K562 (cell line): ENCODE data around the gene VTI1B. TPM values are rescaled to one million over a fixed set of nuclear protein-coding genes. Genes with fewer than 3 reads are reported as not detected.

Source experiments
- ATAC-seq: fragments of 200-7000 bp; cut with Tn5 transposase; 3 replicates; pipeline ENCODE4 v1.9.1; 2020; ENCODE audit warnings: moderate library complexity
- BruUV-seq: library from RNA; stranded (reverse); fragments of 400-500 nt; replicated peaks from 2 replicates; lab custom pipeline; 2021; lab: Mats Ljungman, UMichigan
- CTCF ChIA-PET: fragments of 300-600 bp; formaldehyde crosslinking; extraction: SDS; loops from one replicate; lab custom pipeline; 2021; ENCODE audit warnings: low intra/inter-chr PET ratio; lab: Yijun Ruan, JAX
- POLR2A ChIA-PET: fragments of 300-600, 350-650 bp; sonication (Branson Sonifier 250); formaldehyde crosslinking; extraction: SDS; loops from one replicate; lab custom pipeline; 2021; ENCODE audit warnings: antibody characterized with exemption, inconsistent platforms; lab: Yijun Ruan, JAX
- DNase-seq, 4 experiments: peaks; one replicate each; pipeline versions ENCODE4 v3.0.0 to v3.0.0-alpha.2; 2011 to 2018; ENCODE audit warnings: low spot score in 3 of 4, mixed read lengths in 3 of 4; ENCODE audit errors: extremely low read depth in 1 of 4
- FAIRE-seq: peaks from 2 replicates; lab custom pipeline; 2011; peaks lifted over from hg19 to GRCh38; lab: Jason Lieb, UNC
- H2AFZ ChIP-seq: 2 replicates; pipeline ENCODE4 v1.6.0; 2011; ENCODE audit warnings: low read depth, low read length, control low read depth, inconsistent platforms
- H3K27ac ChIP-seq: fragments of 200-600 bp; 3 replicates; pipeline ENCODE4 v1.8.0; 2011; ENCODE audit warnings: low read depth, mild to moderate bottlenecking, control low read depth, inconsistent platforms, low read length, moderate library complexity, mixed read lengths; ENCODE audit errors: extremely low read depth
- H3K27me3 ChIP-seq, 2 experiments: fragments of 300-600 bp in 1 of 2; 2 replicates in 1 of 2; 3 replicates in 1 of 2; pipeline versions ENCODE4 v1.6.0 to v1.8.0; 2011; ENCODE audit warnings: inconsistent platforms in 2 of 2, low read length in 2 of 2, mild to moderate bottlenecking in 1 of 2, mixed read lengths in 1 of 2, moderate library complexity in 1 of 2; ENCODE audit not compliant: control insufficient read depth in 2 of 2, insufficient read depth in 2 of 2
- H3K36me3 ChIP-seq: fragments of 300-600 bp; 3 replicates; pipeline ENCODE4 v1.8.0; 2011; ENCODE audit warnings: mild to moderate bottlenecking, low read length, inconsistent platforms; ENCODE audit not compliant: control insufficient read depth, insufficient read depth
- H3K4me1 ChIP-seq, 2 experiments: fragments of 200-600 bp in 1 of 2; replicated peaks in 1 of 2; 2 replicates in 1 of 2; 3 replicates in 1 of 2; pipeline versions ENCODE4 v1.5.1 to v1.8.0; 2011; ENCODE audit warnings: inconsistent platforms in 2 of 2, low read length in 2 of 2, mild to moderate bottlenecking in 1 of 2, mixed read lengths in 1 of 2, moderate library complexity in 1 of 2; ENCODE audit not compliant: control insufficient read depth in 2 of 2, insufficient read depth in 2 of 2
- H3K4me2 ChIP-seq: 2 replicates; pipeline ENCODE4 v1.6.1; 2011; ENCODE audit warnings: low read length, control low read depth, inconsistent platforms, mixed read lengths; ENCODE audit not compliant: insufficient read depth
- H3K4me3 ChIP-seq: fragments of 200-600 bp; sonication (generic), shearing (Covaris generic); 2 replicates; pipeline ENCODE4 v1.5.1; 2016; ENCODE audit warnings: control low read depth, inconsistent platforms
- H3K79me2 ChIP-seq: fragments of 200-600 bp; 3 replicates; pipeline ENCODE4 v1.8.0; 2011; ENCODE audit warnings: low read length, inconsistent platforms; ENCODE audit not compliant: control insufficient read depth, insufficient read depth
- H3K9ac ChIP-seq, 2 experiments: 2 replicates each; pipeline versions ENCODE4 v1.6.0 to v1.6.1; 2011; ENCODE audit warnings: low read depth in 2 of 2, low read length in 2 of 2, control low read depth in 1 of 2, inconsistent platforms in 1 of 2, mild to moderate bottlenecking in 1 of 2, mixed read lengths in 1 of 2; ENCODE audit not compliant: insufficient read depth in 1 of 2
- H3K9me1 ChIP-seq: one replicate; pipeline ENCODE4 v1.6.0; 2011; ENCODE audit warnings: inconsistent platforms, mild to moderate bottlenecking, low read length, moderate library complexity; ENCODE audit not compliant: control insufficient read depth, insufficient read depth
- H3K9me3 ChIP-seq: replicated peaks from 2 replicates; pipeline ENCODE4 v1.5.1; 2011; ENCODE audit warnings: low read depth, low read length, inconsistent platforms; ENCODE audit not compliant: control insufficient read depth, insufficient read depth
- H4K20me1 ChIP-seq: replicated peaks from 2 replicates; pipeline ENCODE4 v1.6.1; 2011; ENCODE audit warnings: low read length, inconsistent platforms, mixed read lengths; ENCODE audit not compliant: control insufficient read depth, insufficient read depth
- CAMTA2 ChIP-seq: fragments of 250-450 bp; sonication (Bioruptor Pico); conservative IDR thresholded peaks from 2 replicates; pipeline ENCODE4 v1.5.1; 2022
- HDAC6 ChIP-seq: IDR thresholded peaks from 2 replicates; pipeline ENCODE4 v1.6.1; 2012; ENCODE audit warnings: low read depth, mild to moderate bottlenecking, control low read depth, inconsistent platforms, low read length, moderate library complexity
- HES1 ChIP-seq: fragments of 450-650 bp; IDR thresholded peaks from 2 replicates; pipeline ENCODE4 v1.6.1; 2016; ENCODE audit warnings: low read depth, mild to moderate bottlenecking, moderate library complexity
- KAT7 ChIP-seq: sonication (generic); formaldehyde crosslinking; IDR thresholded peaks from 2 replicates; pipeline ENCODE4 v1.8.0; 2022; ENCODE audit warnings: missing genetic modification reagents, mild to moderate bottlenecking, borderline replicate concordance
- KDM1A ChIP-seq, 2 experiments: fragments of 450-650 bp; IDR thresholded peaks; 2 replicates each; pipeline ENCODE4 v1.6.1; 2016; ENCODE audit warnings: mild to moderate bottlenecking in 2 of 2
- MAFK ChIP-seq: IDR thresholded peaks from 2 replicates; pipeline ENCODE4 v1.6.1; 2011; ENCODE audit warnings: low read length, improper control_type of control experiment
- NCOA4 ChIP-seq: fragments of 450-650 bp; IDR thresholded peaks from 2 replicates; pipeline ENCODE4 v1.6.1; 2018; ENCODE audit warnings: mild to moderate bottlenecking; ENCODE audit not compliant: partially characterized antibody
- PHF8 ChIP-seq: fragments of 200-600 bp; sonication (generic); IDR thresholded peaks from 2 replicates; pipeline ENCODE4 v1.6.1; 2012; ENCODE audit warnings: mixed run types, mild to moderate bottlenecking, inconsistent platforms, low read length, moderate library complexity, borderline replicate concordance
- PPARD ChIP-seq: fragments of 250-450 bp; sonication (Bioruptor Pico); IDR thresholded peaks from 2 replicates; pipeline ENCODE4 v1.8.0; 2022; ENCODE audit warnings: inconsistent platforms, mild to moderate bottlenecking, moderate library complexity
- PYGO2 ChIP-seq: fragments of 450-650 bp; IDR thresholded peaks from 2 replicates; pipeline ENCODE4 v1.6.1; 2016; ENCODE audit warnings: mild to moderate bottlenecking, missing genetic modification characterization, moderate library complexity, missing compliant biosample characterization
- RBM14 ChIP-seq: fragments of 200-400 bp; formaldehyde crosslinking; IDR thresholded peaks from 2 replicates; pipeline ENCODE4 v1.6.1; 2018; ENCODE audit warnings: low read depth, mild to moderate bottlenecking, low read length, moderate library complexity, borderline replicate concordance; ENCODE audit not compliant: insufficient read depth
- RBM17 ChIP-seq: fragments of 200-400 bp; formaldehyde crosslinking; IDR thresholded peaks from 2 replicates; pipeline ENCODE4 v1.6.1; 2017; ENCODE audit warnings: low read depth, mild to moderate bottlenecking, low read length, borderline replicate concordance
- STAT6 ChIP-seq: sonication (generic); formaldehyde crosslinking; IDR thresholded peaks from 2 replicates; pipeline ENCODE4 v1.8.1; 2023; ENCODE audit warnings: mild to moderate bottlenecking, missing genetic modification reagents
- ZNF12 ChIP-seq: sonication (generic); formaldehyde crosslinking; IDR thresholded peaks from 2 replicates; pipeline ENCODE4 v1.4.0; 2020; ENCODE audit warnings: mild to moderate bottlenecking, missing genetic modification reagents
- ZNF3 ChIP-seq: fragments of 250-450 bp; sonication (Bioruptor Pico); IDR thresholded peaks from 2 replicates; pipeline ENCODE4 v1.5.0; 2021; ENCODE audit warnings: mild to moderate bottlenecking, moderate library complexity
- ZNF395 ChIP-seq: fragments of 200-800 bp; sonication (Bioruptor generic); IDR thresholded peaks from 2 replicates; pipeline ENCODE4 v1.6.1; 2017; ENCODE audit warnings: missing genetic modification characterization, missing compliant biosample characterization
- ZNF644 ChIP-seq: fragments of 200-800 bp; sonication (Bioruptor generic); IDR thresholded peaks from 2 replicates; pipeline ENCODE4 v1.6.1; 2016; ENCODE audit warnings: low read depth, missing genetic modification characterization, missing compliant biosample characterization
- ZNF76 ChIP-seq: fragments of 250-450 bp; sonication (Bioruptor Pico); IDR thresholded peaks from 2 replicates; pipeline ENCODE4 v1.4.0; 2020; ENCODE audit warnings: mild to moderate bottlenecking, moderate library complexity, borderline replicate concordance
- WGBS: fragments of 100-300 bp; shearing (Covaris generic); methylation state at CpG from one replicate; pipeline ENCODE4 v1.1.6; 2016; ENCODE audit warnings: low coverage, mixed read lengths; ENCODE audit not compliant: insufficient coverage; ENCODE audit errors: missing lambda C conversion rate; 5-methylcytosine and 5-hydroxymethylcytosine counted together
- in situ Hi-C: fragments of 300-500 bp; cut with MboI; formaldehyde crosslinking; loops from 4 replicates; pipeline ENCODE4 v1.15.0; 2018; ENCODE audit warnings: inconsistent platforms, mixed read lengths
- intact Hi-C: fragments of 100-400 bp; cut with micrococcal nuclease; formaldehyde crosslinking; loops from 2 replicates; pipeline ENCODE4 v1.14.2; 2022
- polyA plus RNA-seq, 8 experiments: library from polyadenylated mRNA; depleted of rRNA in 4 of 8; stranded (reverse) in 5 of 8; unstranded in 3 of 8; fragments of >200 nt; fragmentation: Nextera tagmentation in 2 of 8; fragmentation: Illumina TruSeq in 1 of 8; extraction: Ambion mirVana in 2 of 8; extraction: Trizol in 1 of 8; gene quantifications; 2 replicates each; pipeline versions ENCODE4 v1.2.1 to v1.2.3, GENCODE V29; 2011 to 2014; ENCODE audit warnings: inconsistent platforms in 1 of 8, missing spikeins in 1 of 8
- total RNA-seq, 7 experiments: library from RNA; depleted of rRNA in 6 of 7; stranded (reverse); fragments of >200 nt in 6 of 7; fragmentation: Illumina TruSeq in 2 of 7; extraction: Trizol in 2 of 7; gene quantifications; 2 replicates each; pipeline versions ENCODE4 v1.2.1 to v1.2.3, GENCODE V29; 2011 to 2021; ENCODE audit warnings: low replicate concordance in 1 of 7

The VTI1B gene
- total and polyA plus RNA-seq, 9 of the 15 experiments (the other 6 are each of a cell fraction or from before 2014, with no cell fraction given), result 7.8 to 69.8 (median 50.1) TPM

- no peak for TF ChIP-seq ZNF395
- no peak for TF ChIP-seq PHF8
- no peak for TF ChIP-seq KAT7 (CRISPR knock-in tag)
Measured at GRCh38 chr14:67645414-67645813, 29.0 kb downstream of the VTI1B start (continued).

GRCh38 chr14:67644428-67644827 lies 30.0 kb downstream of the VTI1B start:
- POLR2A ChIA-PET, result interaction anchor here (0.6 to 1.5 kb wide), 3 partner anchors 8 to 14 kb away, joined by 4 to 7 read pairs (median 5); no protein-coding TSS in a partner anchor
- Histone ChIP-seq H3K27ac (no peak overlapping the region), H3K79me2 (no peaks in the 10 kb centered on the region), H3K4me3 (no peak overlapping the region), H3K27me3 (no peaks in the 10 kb centered on the region), H3K4me2 (no peak overlapping the region), H3K36me3 (peaks cover 41% of the 10 kb centered on the region), H3K9me1 (no peaks in the 10 kb centered on the region), H3K9ac (no peak overlapping the region), H3K4me1 (peaks cover 0 to 16% of the 10 kb centered on the region in 2 experiments; a peak in 3 of 5 replicates), H4K20me1 (no peaks in the 10 kb centered on the region), H2AFZ (no peak overlapping the region), H3K9me3 (no peaks in the 10 kb centered on the region)
- ATAC-seq (no peak), DNase-seq (no peak), FAIRE-seq (no peak)
- intact Hi-C loops (no loop called here), in situ Hi-C loops (no loop called here)
- CTCF ChIA-PET, result no interaction called here
- WGBS, result 69% methylated on average over 2 of the region's 2 CpGs
- no TSS peak for BruUV-seq
- no peak for TF ChIP-seq PPARD (CRISPR knock-in tag)
- TF ChIP-seq RBM17, result no peak
- TF ChIP-seq HDAC6, result no peak
- TF ChIP-seq KDM1A (IDR thresholded peaks at IDR 0.05), result no peak
- no peak for TF ChIP-seq CAMTA2 (CRISPR knock-in tag)
- TF ChIP-seq RBM14, result no peak
- TF ChIP-seq STAT6 (CRISPR knock-in tag), result no peak
- TF ChIP-seq ZNF12, result no peak
- TF ChIP-seq PYGO2 (tag), result no peak
- TF ChIP-seq MAFK, result no peak
- TF ChIP-seq ZNF76, result no peak
- TF ChIP-seq ZNF3 (CRISPR knock-in tag), result no peak
- no peak for TF ChIP-seq ZNF644 (tag)
- TF ChIP-seq NCOA4, result no peak
- no peak for TF ChIP-seq HES1
